Measurements from ENCODE around the gene LIN28A. TPM values are rescaled to one million over a fixed set of nuclear protein-coding genes. Genes with fewer than 3 reads are reported as not detected.

The LIN28A gene
- total RNA-seq, 4 donors from 2014 or later, result not detected

DNA sequence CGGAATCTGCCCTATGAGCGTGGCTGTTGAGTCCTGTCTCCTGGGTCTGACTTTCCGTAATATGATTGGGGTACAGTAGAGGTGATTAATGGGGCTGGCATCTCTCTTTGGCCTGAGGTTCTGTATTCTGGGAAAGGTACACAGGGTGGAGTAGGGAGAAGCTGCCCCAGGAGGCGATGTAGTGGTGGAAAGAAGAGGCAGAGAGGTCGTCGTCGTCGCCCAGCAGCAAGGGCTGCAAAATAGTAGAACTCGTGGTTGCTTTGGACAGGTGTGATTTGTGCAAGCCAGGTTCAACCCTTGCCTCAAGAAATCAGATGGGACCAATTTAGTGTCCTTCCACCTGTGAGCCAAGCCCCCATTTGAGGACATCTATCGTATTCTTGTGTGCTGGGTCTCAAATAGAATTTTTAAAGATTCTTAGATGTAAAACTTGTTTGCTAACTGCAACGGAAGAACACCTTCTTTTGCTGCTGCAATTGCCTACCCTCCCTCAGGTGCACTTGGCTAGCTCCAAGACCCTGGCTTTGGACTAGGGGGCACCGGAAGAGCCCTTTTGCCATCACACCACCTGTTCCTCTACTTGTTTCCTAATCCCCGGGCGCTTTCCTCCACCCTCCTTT is 60.4 kb downstream of the LIN28A start:
- peak overlapping the region; percentile 41 to 100 (median 99) for H3K27ac ChIP-seq
- in situ Hi-C loops (cut with MboI; ENCODE audit: low pct_ligation_motif_present in 1 of 4, low pct_unique_long_range_greater_than_20kb in 1 of 4, low sequenced_read_pairs in 3 of 4), result no loop called here

DNA sequence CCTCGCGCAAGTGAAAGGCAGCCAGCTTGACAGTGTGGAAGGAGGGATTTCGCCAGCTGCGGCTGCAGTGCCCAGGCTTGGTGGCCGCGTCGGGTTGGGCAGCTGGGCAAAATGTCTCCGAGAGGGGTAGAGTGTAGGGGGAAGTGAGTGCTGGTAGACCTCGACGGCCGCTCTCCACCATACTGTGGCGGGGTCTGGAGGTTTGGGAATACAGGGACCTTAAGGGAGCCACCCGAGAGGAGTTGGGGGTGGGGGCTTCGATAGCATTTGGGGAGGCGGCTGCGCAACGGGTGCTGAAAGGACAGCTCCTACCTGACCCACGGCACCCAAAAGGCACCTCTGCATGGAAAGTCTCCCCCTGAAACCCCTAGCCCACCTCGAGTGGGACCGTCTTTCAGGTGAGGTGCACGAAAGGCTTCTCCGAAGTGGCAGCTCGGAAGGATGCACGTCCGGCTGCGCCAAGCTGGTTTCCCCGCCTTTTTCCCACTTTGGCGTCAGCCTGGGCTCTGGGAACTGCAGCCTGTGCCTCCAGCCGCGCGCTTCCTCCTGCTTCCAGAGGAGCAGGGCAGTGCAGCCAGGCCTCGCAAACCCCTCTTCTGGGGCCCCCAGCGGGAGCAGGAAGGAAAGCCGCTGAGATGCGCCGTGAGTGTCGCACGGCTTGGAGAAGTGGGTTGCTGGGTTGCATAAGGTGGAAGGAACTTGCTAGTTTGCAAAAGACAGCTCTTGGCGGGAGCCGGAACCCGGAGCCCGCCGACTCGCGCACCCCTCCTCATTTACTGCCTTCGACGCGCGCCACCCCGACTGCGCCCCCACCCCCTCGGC is 61.1 kb downstream of the LIN28A start:
- H3K9me3 ChIP-seq, result no peaks in the 10 kb centered on the region
- in situ Hi-C loops (cut with MboI; ENCODE audit: low pct_ligation_motif_present in 1 of 4, low pct_unique_long_range_greater_than_20kb in 1 of 4, low sequenced_read_pairs in 3 of 4), result no loop called here
- intact Hi-C loops (cut with DNase I; ENCODE audit: low total_unique reads), result no loop called here
- H3K36me3 ChIP-seq, result peaks cover 0 to 26% (median 9%) of the 10 kb centered on the region in 4 donors
- no peaks in the 10 kb centered on the region for H3K27me3 ChIP-seq
- WGBS, 2 donors (ENCODE audit: low coverage in 1 of 2), result 1% methylated on average over 52 of the region's 52 CpGs; no CpG with 5 or more reads in 1 of the 2 donors
- TF ChIP-seq EP300 (IDR thresholded peaks at IDR 0.05; ENCODE audit: low read depth) (no peak), POLR2AphosphoS5 (IDR thresholded peaks at IDR 0.05) (peak in 2 of 3 donors; percentile 4 to 65), POLR2A (IDR thresholded peaks at IDR 0.05) (peak; percentile 7)
- TF ChIP-seq, protein P1, sequence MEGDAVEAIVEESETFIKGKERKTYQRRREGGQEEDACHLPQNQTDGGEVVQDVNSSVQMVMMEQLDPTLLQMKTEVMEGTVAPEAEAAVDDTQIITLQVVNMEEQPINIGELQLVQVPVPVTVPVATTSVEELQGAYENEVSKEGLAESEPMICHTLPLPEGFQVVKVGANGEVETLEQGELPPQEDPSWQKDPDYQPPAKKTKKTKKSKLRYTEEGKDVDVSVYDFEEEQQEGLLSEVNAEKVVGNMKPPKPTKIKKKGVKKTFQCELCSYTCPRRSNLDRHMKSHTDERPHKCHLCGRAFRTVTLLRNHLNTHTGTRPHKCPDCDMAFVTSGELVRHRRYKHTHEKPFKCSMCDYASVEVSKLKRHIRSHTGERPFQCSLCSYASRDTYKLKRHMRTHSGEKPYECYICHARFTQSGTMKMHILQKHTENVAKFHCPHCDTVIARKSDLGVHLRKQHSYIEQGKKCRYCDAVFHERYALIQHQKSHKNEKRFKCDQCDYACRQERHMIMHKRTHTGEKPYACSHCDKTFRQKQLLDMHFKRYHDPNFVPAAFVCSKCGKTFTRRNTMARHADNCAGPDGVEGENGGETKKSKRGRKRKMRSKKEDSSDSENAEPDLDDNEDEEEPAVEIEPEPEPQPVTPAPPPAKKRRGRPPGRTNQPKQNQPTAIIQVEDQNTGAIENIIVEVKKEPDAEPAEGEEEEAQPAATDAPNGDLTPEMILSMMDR (IDR thresholded peaks at IDR 0.05), result no peak
- H3K4me1 ChIP-seq, result peaks cover 13 to 55% (median 41%) of the 10 kb centered on the region in 4 donors
- peak overlapping the region; percentile 99 to 100 (median 100) for H3K27ac ChIP-seq
- DNase-seq, result peak; percentile 69
- H3K4me3 ChIP-seq, result peak overlapping the region; percentile 83 to 99 (median 90)

More for the DNA sequence above, 60.4 kb downstream of the LIN28A start:
- WGBS, 2 donors (ENCODE audit: low coverage in 1 of 2), result 30 to 41% methylated on average over 11 to 14 of the region's 14 CpGs
- H3K4me1 ChIP-seq, result peaks cover 13 to 55% (median 41%) of the 10 kb centered on the region in 4 donors
- no peak for DNase-seq
- no peaks in the 10 kb centered on the region for H3K27me3 ChIP-seq
- intact Hi-C loops (cut with DNase I; ENCODE audit: low total_unique reads), result no loop called here
- peak overlapping the region in 2 of 4 donors; percentile 87 to 99 for H3K4me3 ChIP-seq
- H3K9me3 ChIP-seq, result no peaks in the 10 kb centered on the region
- peaks cover 0 to 33% (median 9%) of the 10 kb centered on the region in 4 donors for H3K36me3 ChIP-seq
- TF ChIP-seq, protein P1 (IDR thresholded peaks at IDR 0.05), result no peak
- TF ChIP-seq EP300 (IDR thresholded peaks at IDR 0.05; ENCODE audit: low read depth) (no peak), POLR2AphosphoS5 (IDR thresholded peaks at IDR 0.05) (no peak), POLR2A (IDR thresholded peaks at IDR 0.05) (no peak)

DNA sequence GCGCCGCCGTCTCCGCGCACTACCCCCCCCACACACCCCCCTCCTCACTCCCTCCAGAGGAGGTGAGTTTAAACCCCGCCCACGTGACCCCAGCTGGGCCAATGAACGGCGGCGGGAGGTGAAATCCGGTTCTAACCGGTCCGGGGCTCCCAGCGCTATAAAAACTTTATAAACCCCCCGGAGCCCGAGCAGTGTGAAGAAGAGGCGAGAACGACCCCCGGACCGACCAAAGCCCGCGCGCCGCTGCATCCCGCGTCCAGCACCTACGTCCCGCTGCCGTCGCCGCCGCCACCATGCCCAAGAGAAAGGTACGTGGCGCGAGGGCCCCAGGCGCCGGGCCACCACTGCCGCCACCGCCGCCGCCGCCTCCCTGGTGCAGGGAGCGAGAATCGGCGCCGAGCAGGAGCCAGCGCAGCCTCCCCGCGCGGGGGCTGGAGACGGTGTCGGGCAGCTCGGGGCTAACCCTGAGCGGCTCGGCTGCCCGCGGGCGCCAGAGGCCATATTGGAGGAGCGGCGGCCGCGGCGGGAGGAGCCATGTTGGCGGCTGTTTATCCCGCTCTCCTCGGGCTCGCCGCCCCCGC is 61.8 kb downstream of the LIN28A start, which contains the start of gene HMGN2:
TSS of gene HMGN2 (plus strand) at position 121 of the 581 bp plus-strand sequence. CDS start at position 294, 173 bp downstream.
- TF ChIP-seq POLR2A (IDR thresholded peaks at IDR 0.05) (peak; percentile 48), POLR2AphosphoS5 (IDR thresholded peaks at IDR 0.05) (peak in 2 of 3 donors; percentile 2 to 5), EP300 (IDR thresholded peaks at IDR 0.05; ENCODE audit: low read depth) (no peak)
- DNase-seq, result peak; percentile 93
- Histone ChIP-seq H3K4me1 (peaks cover 13 to 55% (median 41%) of the 10 kb centered on the region in 4 donors), H3K9me3 (no peaks in the 10 kb centered on the region), H3K27ac (peak within 1 kb of the TSS; percentile 99 to 100 (median 100)), H3K4me3 (peak within 1 kb of the TSS; percentile 83 to 99 (median 90)), H3K36me3 (peaks cover 0 to 23% (median 9%) of the 10 kb centered on the region in 4 donors), H3K27me3 (no peaks in the 10 kb centered on the region)
- intact Hi-C loops (cut with DNase I; ENCODE audit: low total_unique reads), result no loop called here
- 0% methylated on average over 24 of the region's 69 CpGs; no CpG with 5 or more reads in 1 of the 2 donors for WGBS, 2 donors (ENCODE audit: low coverage in 1 of 2)
- in situ Hi-C loops (cut with MboI; ENCODE audit: low pct_ligation_motif_present in 1 of 4, low pct_unique_long_range_greater_than_20kb in 1 of 4, low sequenced_read_pairs in 3 of 4), result no loop called here

DNA sequence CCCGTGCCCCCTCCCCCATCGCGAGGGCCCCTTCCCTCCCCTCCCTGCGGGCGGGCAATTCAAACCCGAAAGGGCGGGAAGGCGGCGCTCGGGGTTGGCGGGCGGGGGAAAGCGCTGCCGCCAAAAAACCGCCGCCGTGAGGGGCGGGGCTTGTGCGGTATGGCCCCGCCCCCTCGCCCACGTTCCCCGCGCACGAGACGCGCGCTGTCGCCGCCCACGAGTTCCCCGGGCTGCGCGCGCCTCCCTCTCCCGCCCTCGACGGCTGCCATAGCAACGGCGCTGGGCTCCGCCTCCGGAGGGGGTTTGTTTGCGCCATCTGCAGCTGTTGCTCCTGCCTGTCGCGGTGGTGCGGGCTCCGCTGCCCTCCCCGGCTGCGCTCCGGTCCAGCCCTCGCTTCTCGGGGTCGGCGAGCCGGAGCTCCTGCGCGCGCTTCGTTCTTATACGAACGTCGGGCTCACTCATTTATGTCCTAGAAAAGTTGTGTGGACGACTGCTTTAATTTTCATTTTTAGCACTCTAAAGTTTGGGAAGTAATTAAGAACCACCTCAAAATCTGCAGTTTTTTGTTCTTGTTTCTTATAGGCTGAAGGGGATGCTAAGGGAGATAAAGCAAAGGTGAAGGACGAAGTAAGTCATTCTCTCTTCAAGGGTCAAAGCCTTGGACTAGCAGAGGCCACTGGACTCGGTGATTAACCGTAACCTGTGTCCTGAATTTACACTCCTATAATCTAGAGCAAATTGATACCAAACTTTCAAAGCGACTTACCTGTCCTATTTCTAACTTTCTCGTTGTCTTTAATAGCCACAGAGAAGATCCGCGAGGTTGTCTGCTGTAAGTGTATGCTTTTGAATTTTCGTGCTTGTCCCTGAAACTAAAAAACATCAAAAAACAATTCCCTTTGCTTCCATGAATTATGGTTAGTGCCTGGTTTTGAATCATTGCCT is 62.6 kb downstream of the LIN28A start:
- intact Hi-C loops (cut with DNase I; ENCODE audit: low total_unique reads), result no loop called here
- no peaks in the 10 kb centered on the region for H3K27me3 ChIP-seq
- WGBS, 2 donors (ENCODE audit: low coverage in 1 of 2), result 2 to 6% methylated on average over 8 to 41 of the region's 71 CpGs
- peak; percentile 97 for DNase-seq
- peak overlapping the region; percentile 99 to 100 (median 100) for H3K27ac ChIP-seq
- H3K36me3 ChIP-seq, result peaks cover 0 to 20% (median 9%) of the 10 kb centered on the region in 4 donors
- peak overlapping the region; percentile 83 to 99 (median 90) for H3K4me3 ChIP-seq
- peaks cover 13 to 52% (median 41%) of the 10 kb centered on the region in 4 donors for H3K4me1 ChIP-seq
- H3K9me3 ChIP-seq, result no peaks in the 10 kb centered on the region
- in situ Hi-C loops (cut with MboI; ENCODE audit: low pct_ligation_motif_present in 1 of 4, low pct_unique_long_range_greater_than_20kb in 1 of 4, low sequenced_read_pairs in 3 of 4), result no loop called here
- TF ChIP-seq EP300 (IDR thresholded peaks at IDR 0.05; ENCODE audit: low read depth), result no peak
- TF ChIP-seq POLR2AphosphoS5 (IDR thresholded peaks at IDR 0.05), result peak; percentile 61 to 68 (median 68)
- TF ChIP-seq POLR2A (IDR thresholded peaks at IDR 0.05), result peak; percentile 37
- TF ChIP-seq, protein P1 (IDR thresholded peaks at IDR 0.05), result no peak

All from transverse colon (tissue), 4 donors.